Keratinocyte (primary cell): ENCODE results near the gene C2CD5. TPM values are rescaled to one million over a fixed set of nuclear protein-coding genes. Genes with fewer than 3 reads are reported as not detected.

Source experiments
- DNase-seq: peaks from one replicate; pipeline ENCODE4 v3.0.0-alpha.2; 2011; ENCODE audit warnings: low read depth, missing footprints, low spot score
- FAIRE-seq: peaks from 2 replicates; lab custom pipeline; 2011; peaks lifted over from hg19 to GRCh38; lab: Jason Lieb, UNC
- H2AFZ ChIP-seq: 2 replicates; pipeline ENCODE4 v1.6.0; 2012; ENCODE audit warnings: low read length, control low read depth, inconsistent platforms; ENCODE audit not compliant: control insufficient read depth
- H3K27ac ChIP-seq: 2 replicates; pipeline ENCODE4 v1.5.1; 2011; ENCODE audit warnings: low read length; ENCODE audit not compliant: control insufficient read depth, insufficient read depth
- H3K27me3 ChIP-seq: 3 replicates; pipeline ENCODE4 v1.6.0; 2011; ENCODE audit warnings: low read length; ENCODE audit not compliant: control insufficient read depth, insufficient read depth; ENCODE audit errors: extremely low read depth
- H3K36me3 ChIP-seq, 2 experiments: 2 replicates in 1 of 2; 3 replicates in 1 of 2; pipeline ENCODE4 v1.5.1; 2011; ENCODE audit warnings: low read length in 2 of 2, mild to moderate bottlenecking in 1 of 2; ENCODE audit not compliant: control insufficient read depth in 2 of 2, insufficient read depth in 2 of 2; ENCODE audit errors: extremely low read depth in 1 of 2
- H3K4me1 ChIP-seq: 3 replicates; pipeline ENCODE4 v1.5.1; 2011; ENCODE audit warnings: low read length; ENCODE audit not compliant: control insufficient read depth, insufficient read depth; ENCODE audit errors: extremely low read depth
- H3K4me2 ChIP-seq: 3 replicates; pipeline ENCODE4 v1.6.0; 2011; ENCODE audit warnings: low read depth, low read length; ENCODE audit not compliant: control insufficient read depth, insufficient read depth; ENCODE audit errors: extremely low read depth
- H3K4me3 ChIP-seq, 3 experiments: fragments of 200-600 bp in 1 of 3; sonication (generic) in 1 of 3; 2 replicates in 2 of 3; 3 replicates in 1 of 3; pipeline ENCODE4 v1.5.1; 2011 to 2016; ENCODE audit warnings: low read length in 3 of 3, mild to moderate bottlenecking in 3 of 3, control low read depth in 2 of 3, inconsistent platforms in 1 of 3, low read depth in 1 of 3, mixed read lengths in 1 of 3, mixed run types in 1 of 3, moderate library complexity in 1 of 3; ENCODE audit not compliant: control insufficient read depth in 2 of 3, insufficient read depth in 2 of 3; ENCODE audit errors: extremely low read depth in 1 of 3
- H3K79me2 ChIP-seq: 2 replicates; pipeline ENCODE4 v1.6.0; 2012; ENCODE audit warnings: low read length; ENCODE audit not compliant: control insufficient read depth, insufficient read depth
- H3K9ac ChIP-seq: 3 replicates; pipeline ENCODE4 v1.6.0; 2011; ENCODE audit warnings: low read length; ENCODE audit not compliant: control insufficient read depth, insufficient read depth; ENCODE audit errors: extremely low read depth
- H3K9me1 ChIP-seq: 3 replicates; pipeline ENCODE4 v1.6.0; 2011; ENCODE audit warnings: low read length; ENCODE audit not compliant: control insufficient read depth, insufficient read depth; ENCODE audit errors: extremely low read depth
- H3K9me3 ChIP-seq: 2 replicates; pipeline ENCODE4 v1.5.1; 2012; ENCODE audit warnings: low read depth, low read length; ENCODE audit not compliant: control insufficient read depth
- H4K20me1 ChIP-seq: 3 replicates; pipeline ENCODE4 v1.6.0; 2011; ENCODE audit warnings: low read length; ENCODE audit not compliant: control insufficient read depth, insufficient read depth; ENCODE audit errors: extremely low read depth
- EZH2 ChIP-seq: IDR thresholded peaks from one replicate; pipeline ENCODE4 v1.6.1; 2012; ENCODE audit warnings: inconsistent platforms, mild to moderate bottlenecking, low read length, moderate library complexity
- dilution Hi-C: fragments of 300-500 bp; cut with MboI; formaldehyde crosslinking; loops from one replicate; pipeline ENCODE4 v1.7.0; 2020; ENCODE audit warnings: low sequenced_read_pairs; ENCODE audit not compliant: extremely low pct_ligation_motif_present
- polyA plus RNA-seq, 5 experiments: library from polyadenylated mRNA; depleted of rRNA in 3 of 5; stranded (reverse) in 3 of 5; stranded (forward) in 1 of 5; unstranded in 1 of 5; fragments of >200 nt; gene quantifications; 1 replicate in 1 of 5; 2 replicates in 3 of 5; 3 replicates in 1 of 5; pipeline versions ENCODE4 v1.2.1 to v1.2.3, GENCODE V29; 2011 to 2012; ENCODE audit warnings: missing spikeins in 2 of 5, low read depth in 1 of 5, low replicate concordance in 1 of 5
- TF ChIP-seq, protein P1 (sequence below), 3 experiments: IDR thresholded peaks in 1 of 3; conservative IDR thresholded peaks in 1 of 3; optimal IDR thresholded peaks in 1 of 3; 2 replicates in 2 of 3; 3 replicates in 1 of 3; pipeline versions ENCODE3 to v1.5.1; 2011; ENCODE audit warnings: low read length in 3 of 3, mild to moderate bottlenecking in 3 of 3, moderate library complexity in 2 of 3, control low read depth in 1 of 3, inconsistent platforms in 1 of 3; ENCODE audit not compliant: insufficient read depth in 2 of 3; ENCODE audit errors: extremely low read depth in 1 of 3

C2CD5 gene
- polyA plus RNA-seq, 1 donor (not counting 4 experiments of a cell fraction or from before 2014, with no cell fraction given) = 17.7 TPM

DNA sequence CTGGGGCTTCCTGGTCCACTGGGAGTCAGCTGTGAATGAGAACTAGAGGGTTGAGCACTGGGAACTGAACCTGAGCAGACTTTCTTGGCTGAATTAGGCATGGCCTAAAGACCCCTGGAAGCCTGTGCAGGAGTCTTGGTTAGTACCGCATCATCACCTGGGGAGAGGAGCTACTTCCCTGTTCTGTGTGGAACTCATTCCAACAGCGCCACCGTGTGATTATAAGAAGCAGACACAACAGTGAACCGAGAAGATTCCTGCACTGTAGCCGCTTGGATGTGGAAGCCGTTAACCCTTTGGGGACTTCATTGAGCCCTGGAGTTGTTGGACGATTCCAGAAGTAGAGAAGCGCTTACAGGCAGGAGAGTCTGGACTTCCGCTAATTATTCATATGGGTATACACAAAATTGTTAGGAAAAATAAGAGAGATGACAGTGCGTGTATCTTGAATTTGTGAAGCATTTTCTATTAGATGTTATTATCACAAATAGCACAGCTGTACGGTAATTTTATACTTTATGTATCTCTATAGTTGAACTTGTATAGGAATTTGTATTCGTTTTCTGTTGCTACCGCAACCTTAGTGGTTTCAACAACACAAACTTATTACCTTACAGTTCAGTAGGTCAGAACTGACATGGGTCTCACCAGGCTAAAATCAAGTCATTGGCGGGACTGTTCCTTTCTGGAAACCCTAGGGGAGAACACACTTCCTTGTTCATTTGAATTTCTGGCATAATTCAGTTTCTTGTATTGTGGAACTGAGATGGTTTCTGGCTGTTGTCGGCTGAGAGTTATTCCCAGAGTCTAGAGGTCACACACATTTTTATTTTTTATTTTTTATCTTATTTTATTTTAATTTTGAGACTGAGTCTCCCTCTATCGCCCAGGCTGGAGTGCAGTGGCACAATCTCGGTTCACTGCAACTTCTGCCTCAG is 100.7 kb downstream of the C2CD5 start:
- no peaks in the 10 kb centered on the region for H3K9me1 ChIP-seq
- FAIRE-seq = peak; percentile 77
- H3K36me3 ChIP-seq = no peaks in the 10 kb centered on the region
- H3K79me2 ChIP-seq = no peaks in the 10 kb centered on the region
- peak; percentile 40 for DNase-seq
- no peak overlapping the region for H2AFZ ChIP-seq
- no peaks in the 10 kb centered on the region for H3K27me3 ChIP-seq
- H3K9me3 ChIP-seq = no peaks in the 10 kb centered on the region
- dilution Hi-C loops = no loop called here
- H4K20me1 ChIP-seq = no peaks in the 10 kb centered on the region
- H3K4me3 ChIP-seq = no peak overlapping the region
- H3K4me1 ChIP-seq = no peaks in the 10 kb centered on the region
- no peak overlapping the region for H3K27ac ChIP-seq
- no peak overlapping the region for H3K4me2 ChIP-seq
- TF ChIP-seq, protein P1, sequence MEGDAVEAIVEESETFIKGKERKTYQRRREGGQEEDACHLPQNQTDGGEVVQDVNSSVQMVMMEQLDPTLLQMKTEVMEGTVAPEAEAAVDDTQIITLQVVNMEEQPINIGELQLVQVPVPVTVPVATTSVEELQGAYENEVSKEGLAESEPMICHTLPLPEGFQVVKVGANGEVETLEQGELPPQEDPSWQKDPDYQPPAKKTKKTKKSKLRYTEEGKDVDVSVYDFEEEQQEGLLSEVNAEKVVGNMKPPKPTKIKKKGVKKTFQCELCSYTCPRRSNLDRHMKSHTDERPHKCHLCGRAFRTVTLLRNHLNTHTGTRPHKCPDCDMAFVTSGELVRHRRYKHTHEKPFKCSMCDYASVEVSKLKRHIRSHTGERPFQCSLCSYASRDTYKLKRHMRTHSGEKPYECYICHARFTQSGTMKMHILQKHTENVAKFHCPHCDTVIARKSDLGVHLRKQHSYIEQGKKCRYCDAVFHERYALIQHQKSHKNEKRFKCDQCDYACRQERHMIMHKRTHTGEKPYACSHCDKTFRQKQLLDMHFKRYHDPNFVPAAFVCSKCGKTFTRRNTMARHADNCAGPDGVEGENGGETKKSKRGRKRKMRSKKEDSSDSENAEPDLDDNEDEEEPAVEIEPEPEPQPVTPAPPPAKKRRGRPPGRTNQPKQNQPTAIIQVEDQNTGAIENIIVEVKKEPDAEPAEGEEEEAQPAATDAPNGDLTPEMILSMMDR (optimal IDR thresholded peaks at IDR 0.05 in 1 of 3, IDR thresholded peaks at IDR 0.05 in 1 of 3, conservative IDR thresholded peaks at IDR 0.05 in 1 of 3; ENCODE audit: extremely low read depth in 1 of 3, insufficient read depth in 2 of 3, low read length in 3 of 3) = peak; percentile 75 to 93 (median 91)
- TF ChIP-seq EZH2 = no peak
- no peak overlapping the region for H3K9ac ChIP-seq

- dilution Hi-C loops = no loop called here
- peak overlapping the region; percentile 85 for H3K27ac ChIP-seq
- H3K9me3 ChIP-seq = no peaks in the 10 kb centered on the region
- H3K9me1 ChIP-seq = no peaks in the 10 kb centered on the region
- H3K27me3 ChIP-seq = no peaks in the 10 kb centered on the region
- peak overlapping the region; percentile 85 for H3K4me2 ChIP-seq
- peak overlapping the region; percentile 92 for H2AFZ ChIP-seq
- H3K36me3 ChIP-seq = no peaks in the 10 kb centered on the region
- H3K9ac ChIP-seq = peak overlapping the region; percentile 79
- H3K79me2 ChIP-seq = no peaks in the 10 kb centered on the region
- peaks cover 17% of the 10 kb centered on the region for H3K4me1 ChIP-seq
- H4K20me1 ChIP-seq = no peaks in the 10 kb centered on the region
- peak overlapping the region; percentile 3 to 63 (median 18) for H3K4me3 ChIP-seq
- peak; percentile 50 for DNase-seq
- no peak for TF ChIP-seq EZH2
- TF ChIP-seq, protein P1 (optimal IDR thresholded peaks at IDR 0.05 in 1 of 3, IDR thresholded peaks at IDR 0.05 in 1 of 3, conservative IDR thresholded peaks at IDR 0.05 in 1 of 3; ENCODE audit: extremely low read depth in 1 of 3, insufficient read depth in 2 of 3, low read length in 3 of 3) = no peak
- peak; percentile 76 for FAIRE-seq
Observed at GRCh38 chr12:22437031-22437806, 107.1 kb downstream of the C2CD5 start.
